GM21717 (cell line): Measurements from ENCODE around the gene CADPS.

Experiments used
- ATAC-seq: cut with Tn5 transposase; IDR thresholded peaks from one replicate; pipeline ENCODE4 v1.9.1; 2021; ENCODE audit warnings: mild to moderate bottlenecking, moderate library complexity; ENCODE audit not compliant: unreplicated experiment

CADPS gene

DNA sequence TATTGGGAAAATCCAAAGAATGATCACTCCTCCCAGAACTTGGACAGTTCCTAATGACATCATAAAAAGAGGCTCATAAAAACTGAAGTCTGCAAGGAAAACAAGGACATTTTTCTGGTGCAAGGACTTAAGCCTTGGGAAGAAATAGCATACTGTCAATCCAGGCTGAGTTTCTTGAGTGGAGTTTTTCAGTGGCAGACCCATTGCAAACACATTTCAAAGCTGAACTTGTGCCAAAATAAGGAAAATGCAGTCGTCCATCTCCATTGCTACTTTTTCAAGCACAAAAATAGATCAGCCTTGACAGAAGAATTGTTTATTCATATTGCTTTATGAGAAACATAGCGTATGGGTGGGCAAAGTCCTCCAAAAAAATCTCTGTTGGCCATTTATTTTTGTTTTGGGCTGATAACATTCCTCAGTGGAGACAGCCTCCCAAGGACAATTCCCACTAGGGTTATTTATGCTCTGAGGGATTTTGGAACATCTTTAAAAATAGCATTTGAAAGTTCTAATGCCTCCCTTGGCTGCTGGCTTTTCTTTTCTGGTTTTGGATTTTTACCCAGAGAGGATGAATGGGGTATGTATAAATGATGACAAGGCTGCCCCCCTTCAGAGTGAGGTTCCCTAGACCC lies 220.0 kb downstream of the CADPS start:
- no peak for ATAC-seq

DNA sequence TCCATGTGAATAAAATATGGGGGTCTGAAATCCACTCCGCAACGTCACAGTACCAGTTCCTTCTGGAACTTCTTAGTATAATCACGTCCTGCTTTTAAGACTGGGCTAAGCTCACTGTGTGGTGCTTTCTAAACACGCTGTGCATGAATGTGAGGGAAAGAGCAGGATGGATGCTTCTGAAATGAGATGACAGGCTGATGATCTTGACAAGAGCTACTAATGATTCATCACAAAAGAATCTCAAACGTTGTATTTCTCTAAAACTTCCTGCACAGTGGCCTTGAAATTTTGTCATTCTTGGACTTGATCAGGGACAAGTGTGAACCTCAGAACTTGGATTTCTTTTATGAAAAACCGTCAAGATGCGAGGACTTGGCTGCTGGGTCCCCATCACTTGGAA lies 221.4 kb downstream of the CADPS start:
- no peak for ATAC-seq

DNA sequence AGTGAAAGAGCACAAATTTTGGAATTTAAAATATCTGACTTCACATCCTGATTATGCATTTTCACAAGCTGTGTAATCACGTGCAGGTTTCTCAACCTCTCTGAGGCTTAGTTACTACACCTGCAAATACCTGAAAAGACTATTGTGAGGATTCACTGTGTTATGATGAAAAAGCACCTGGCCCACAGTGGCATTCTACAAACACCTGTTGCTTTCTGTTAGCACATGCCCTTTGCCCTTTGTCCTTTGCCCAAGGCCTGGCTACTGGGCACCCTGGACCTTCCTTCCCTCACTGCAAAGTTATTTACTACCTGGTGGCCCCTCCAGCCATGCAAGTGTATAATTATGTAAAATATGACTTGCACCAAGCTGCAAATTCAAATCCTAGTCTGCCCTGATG lies 227.5 kb downstream of the CADPS start:
- ATAC-seq = no peak

DNA sequence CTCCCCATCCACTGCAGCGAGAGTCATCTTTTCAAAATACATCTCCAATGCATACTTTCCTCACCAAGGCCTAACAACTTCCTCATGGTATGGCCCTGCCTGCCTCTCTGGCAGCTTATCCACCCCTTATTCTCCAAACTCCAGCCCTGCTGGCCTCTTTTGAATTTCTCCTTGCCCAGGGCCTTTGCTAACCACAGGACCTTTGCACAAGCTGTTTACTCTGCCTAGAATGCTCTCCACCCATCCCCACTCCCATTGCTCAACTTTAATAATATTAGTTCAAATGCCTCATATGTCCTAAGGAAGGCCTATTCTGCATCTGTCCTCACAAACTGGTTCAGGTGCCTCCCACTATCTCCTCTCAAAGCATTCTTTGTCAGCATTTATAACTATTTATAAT lies 230.7 kb downstream of the CADPS start:
- no peak for ATAC-seq

DNA sequence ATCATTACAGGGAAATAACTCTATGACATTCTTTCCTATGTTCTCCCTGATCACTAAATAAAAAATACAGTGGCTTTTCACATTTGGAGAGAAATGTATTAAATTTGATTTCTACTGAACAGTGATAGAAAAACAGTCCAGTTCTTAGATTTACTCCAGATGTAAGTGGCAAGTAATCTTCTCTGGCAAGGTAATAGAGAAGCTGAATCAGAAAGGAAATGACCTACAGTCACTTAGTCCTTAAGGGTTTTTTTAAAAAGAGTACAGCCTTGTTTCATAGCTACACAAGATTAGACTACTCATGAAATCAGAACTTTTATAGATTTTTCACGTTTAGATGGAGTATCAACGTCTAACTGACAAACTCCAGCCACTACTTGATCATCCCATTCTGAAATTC lies 236.9 kb downstream of the CADPS start:
- no peak for ATAC-seq

DNA sequence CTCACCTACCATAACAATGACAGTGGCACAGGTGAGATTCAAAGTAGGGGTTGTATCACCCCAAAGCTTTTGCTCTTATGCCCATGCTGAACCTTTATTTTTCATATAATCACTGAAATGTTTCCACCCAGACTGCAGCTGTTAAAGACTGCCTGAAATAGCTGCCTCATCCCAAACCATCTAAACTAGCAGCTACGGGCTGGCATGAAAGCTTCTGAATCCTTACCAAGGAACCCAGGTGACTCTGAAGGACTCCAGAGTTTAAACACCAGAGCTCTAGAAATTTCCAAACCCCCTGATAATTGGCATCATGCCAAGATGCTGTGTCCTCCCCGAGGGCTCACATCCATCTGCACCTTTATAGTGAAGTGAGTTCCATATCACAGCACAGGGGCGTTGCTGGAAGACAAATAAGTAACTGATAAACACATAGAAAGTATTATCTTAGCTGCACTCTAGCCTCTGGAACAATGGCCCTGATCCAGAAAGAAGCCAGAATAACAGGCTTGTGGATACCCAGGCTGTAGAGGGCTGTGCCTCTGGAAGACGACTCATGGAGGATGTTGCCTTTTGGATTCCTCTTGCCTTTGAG lies 238.9 kb downstream of the CADPS start:
- ATAC-seq = no peak

DNA sequence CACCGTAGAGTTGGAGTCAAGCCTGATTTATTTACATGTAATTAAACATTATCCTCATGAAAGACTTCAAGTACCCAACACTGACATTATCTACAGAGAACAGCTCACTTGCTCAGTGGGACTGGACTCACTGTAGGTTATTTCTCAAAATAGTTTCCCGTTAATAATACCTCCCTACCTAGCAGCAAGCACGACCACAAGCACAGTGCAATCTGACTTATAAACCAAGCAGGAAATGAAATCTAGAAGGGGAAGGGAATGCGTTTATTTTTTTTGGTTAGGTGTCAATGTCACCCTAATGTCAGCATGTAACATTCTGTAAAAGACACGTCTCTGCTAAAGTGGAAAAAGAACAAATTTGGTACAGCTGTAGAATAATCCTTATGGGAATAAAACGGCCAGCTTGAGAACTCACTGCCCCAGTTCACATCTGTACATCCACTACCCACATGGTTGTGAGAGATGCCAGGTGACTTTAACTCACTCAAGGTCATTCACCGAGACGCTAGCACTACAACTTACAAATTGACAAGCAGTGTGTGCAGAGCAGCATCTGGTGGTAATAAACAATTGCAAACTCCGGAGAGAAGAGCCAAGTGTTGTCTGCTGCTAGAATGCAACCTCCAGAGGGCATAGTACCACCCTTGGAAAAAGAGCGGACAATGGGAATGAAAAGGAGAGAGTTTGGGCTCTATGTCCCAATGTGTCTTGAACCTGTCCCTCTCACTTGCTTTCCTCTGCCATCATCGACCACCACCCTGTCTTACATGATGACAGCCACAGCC lies 242.5 kb downstream of the CADPS start:
- no peak for ATAC-seq

DNA sequence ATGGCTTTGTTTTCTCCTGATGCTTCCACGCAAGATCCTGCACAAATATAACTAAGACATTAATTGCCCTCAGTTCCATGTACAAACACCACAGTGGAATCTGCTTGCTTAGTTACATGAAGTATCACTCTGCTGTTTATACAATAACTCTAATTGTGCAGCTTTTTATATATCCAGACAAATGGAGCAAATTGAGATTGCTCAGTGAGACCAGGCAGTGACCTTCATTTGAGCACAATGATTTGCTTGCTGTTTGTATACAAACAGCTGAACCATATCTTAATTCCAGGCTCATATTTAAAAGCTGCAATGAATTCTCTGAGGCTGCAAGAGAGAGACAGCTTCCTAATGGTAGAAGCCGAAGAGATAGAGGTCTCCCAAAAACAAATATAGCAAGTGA lies 243.7 kb downstream of the CADPS start:
- ATAC-seq = no peak

DNA sequence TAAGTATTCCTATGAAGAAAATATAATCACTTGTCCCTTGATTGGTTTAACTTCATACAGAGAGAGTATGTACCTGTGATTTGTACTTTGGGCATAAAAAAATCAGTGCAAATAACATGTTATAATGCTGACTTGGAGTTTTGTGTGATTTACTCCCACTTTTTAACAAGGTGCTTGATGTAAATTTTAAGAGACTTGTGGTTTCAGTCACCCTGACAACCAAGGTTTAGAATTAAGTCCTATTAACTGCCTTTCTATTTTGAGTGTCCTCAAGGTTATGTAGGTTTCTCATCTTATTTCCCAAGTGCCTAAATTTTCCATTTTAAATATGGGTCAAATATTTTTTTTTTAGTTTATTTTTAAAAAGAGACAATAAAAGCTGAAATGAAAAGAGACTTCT lies 244.6 kb downstream of the CADPS start:
- ATAC-seq = no peak

DNA sequence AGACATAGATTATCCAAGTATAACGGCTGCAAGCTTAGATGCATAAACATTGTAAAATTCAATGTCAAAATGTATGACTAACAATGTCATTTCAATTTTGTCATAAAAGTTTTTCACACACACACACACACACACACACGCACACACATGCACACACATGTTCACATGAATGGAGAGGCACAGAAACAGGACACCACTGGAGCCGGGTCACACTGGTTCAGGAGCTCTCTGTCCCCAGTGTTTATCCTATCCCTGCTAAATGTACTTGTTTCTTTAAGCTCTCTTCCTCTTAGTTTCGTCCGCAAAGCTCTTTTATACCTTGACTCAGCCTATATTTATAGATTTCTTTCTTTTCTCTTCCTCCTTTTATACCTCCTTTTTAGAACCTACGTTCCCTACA lies 249.9 kb downstream of the CADPS start:
- ATAC-seq = no peak

DNA sequence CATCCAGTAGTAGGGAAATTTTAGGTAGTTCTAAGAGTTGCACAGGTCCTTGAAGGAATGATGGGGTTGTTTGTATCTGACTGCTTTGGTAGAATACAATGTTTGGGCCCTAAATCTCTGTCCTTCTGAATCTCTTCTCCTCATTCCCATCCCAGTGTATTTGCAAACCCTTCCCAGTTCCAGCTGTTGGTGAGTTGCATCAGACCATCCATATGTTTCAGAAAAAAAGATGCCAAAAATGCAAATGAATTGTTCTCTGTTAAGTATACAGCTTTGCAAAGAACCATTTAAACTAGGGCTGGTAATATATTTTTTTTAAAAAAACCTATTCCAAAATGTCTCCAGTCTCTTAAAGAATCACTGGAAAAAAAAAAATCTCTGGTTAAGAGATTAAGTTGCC lies 251.0 kb downstream of the CADPS start:
- no peak for ATAC-seq

DNA sequence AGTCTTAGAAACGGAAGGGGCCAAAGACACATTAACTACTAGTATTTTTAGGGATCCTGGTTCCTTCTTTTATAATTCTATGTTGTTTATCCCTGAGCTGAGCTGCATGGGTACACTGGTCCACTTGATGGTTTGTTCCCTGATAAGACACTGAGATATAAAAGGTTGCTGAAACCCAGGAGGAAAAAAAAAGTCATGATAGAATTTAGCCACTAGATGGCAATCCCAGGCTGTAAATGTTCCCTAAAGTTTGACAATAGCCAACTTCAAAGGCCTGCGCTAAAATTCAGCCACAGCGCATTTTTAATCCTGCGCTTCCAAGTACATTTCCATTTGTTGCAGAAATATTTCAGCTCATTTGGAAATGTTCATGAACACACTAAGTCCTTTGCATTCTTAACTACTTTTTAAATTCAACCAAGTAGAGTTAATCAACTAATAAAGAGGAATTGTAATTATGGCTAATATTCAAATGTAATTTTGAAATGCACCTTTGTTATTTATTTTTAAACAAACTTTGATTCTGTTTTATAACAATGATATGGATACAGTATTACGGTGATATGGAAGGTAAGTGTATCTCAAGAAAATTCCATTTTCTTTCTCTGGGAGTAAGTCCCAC lies 252.6 kb downstream of the CADPS start:
- peak; percentile 55 for ATAC-seq

DNA sequence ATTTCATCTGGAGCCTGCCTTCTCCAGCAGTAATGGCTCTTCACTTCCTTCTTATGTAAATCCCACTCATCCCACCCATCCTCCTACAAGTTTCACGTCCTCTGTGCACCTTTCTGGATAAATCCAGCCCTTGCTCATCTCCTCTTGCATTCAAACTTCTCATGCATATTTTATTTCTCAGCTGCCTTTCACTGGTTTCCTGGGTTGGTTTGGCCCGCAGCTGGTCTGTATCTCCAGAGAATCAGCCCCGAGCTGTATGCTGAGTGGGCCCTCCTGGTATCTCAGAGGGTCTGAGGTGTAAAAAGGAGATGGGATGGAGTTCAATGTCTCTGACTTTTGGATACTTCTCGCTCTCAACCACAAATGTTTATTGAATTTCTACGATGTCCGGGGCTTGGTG lies 253.3 kb downstream of the CADPS start:
- ATAC-seq = no peak

DNA sequence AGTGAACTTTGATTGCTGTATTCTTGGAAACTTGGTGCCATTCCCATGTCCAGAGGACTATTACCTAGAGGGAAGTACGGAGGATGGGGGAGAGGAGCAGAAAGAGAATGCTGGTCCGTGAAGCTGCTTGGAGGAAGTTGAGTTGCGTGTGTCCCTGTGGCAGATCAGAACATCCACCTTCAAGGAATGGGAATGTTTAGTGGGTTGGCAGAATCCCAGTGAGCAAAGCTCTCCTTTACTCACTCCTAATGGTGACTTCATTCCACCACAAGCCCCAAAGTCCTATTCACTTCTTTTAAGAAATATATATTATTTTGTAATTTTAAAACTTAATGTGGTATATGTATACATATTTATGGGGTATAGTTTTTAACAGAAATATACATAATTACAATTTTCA lies 254.0 kb downstream of the CADPS start:
- ATAC-seq = no peak

DNA sequence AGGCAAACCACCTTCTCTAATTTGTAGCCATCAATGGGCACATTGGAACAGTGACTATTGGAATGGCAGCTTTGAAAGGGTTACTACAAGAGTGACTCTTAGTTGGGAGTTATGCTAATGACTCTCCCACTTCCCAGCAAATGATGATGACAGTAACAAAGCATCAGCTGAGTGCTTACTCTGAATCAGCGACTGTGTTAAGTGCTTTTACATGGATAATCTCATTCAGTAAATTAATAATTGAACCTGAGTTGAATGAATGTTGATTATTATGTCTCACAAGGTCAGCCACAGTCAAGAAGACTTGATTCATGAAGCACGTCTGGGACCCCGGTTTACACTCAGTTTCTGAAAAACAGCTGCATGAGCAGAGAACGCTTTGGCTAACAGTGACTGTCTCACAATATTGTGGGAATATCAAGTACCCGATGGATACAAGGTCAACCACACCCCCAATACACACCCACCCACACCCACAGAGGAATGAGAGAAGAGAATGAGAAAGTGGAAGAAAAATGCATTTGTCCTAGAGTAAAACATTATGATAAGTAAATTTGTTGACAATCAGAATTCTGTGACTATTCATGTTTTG lies 259.9 kb downstream of the CADPS start:
- no peak for ATAC-seq

DNA sequence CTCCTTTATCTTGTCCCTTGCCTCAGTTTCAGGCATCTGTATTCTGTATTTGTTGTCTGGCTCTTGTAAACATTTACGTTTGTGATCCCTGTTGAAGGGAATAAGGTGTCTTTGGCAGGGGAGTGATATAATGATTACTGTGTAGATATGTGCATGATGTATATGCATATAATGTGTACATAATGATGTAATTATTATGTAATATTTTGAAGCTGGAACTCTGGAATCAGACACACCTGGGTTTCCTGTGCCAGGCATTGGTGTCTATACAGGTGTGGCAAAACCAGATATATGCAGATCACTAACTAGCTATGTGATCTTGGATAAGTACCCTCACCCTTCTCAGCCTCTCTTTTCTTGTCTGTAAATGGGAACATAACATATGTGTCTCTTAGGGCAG lies 260.7 kb downstream of the CADPS start:
- no peak for ATAC-seq

DNA sequence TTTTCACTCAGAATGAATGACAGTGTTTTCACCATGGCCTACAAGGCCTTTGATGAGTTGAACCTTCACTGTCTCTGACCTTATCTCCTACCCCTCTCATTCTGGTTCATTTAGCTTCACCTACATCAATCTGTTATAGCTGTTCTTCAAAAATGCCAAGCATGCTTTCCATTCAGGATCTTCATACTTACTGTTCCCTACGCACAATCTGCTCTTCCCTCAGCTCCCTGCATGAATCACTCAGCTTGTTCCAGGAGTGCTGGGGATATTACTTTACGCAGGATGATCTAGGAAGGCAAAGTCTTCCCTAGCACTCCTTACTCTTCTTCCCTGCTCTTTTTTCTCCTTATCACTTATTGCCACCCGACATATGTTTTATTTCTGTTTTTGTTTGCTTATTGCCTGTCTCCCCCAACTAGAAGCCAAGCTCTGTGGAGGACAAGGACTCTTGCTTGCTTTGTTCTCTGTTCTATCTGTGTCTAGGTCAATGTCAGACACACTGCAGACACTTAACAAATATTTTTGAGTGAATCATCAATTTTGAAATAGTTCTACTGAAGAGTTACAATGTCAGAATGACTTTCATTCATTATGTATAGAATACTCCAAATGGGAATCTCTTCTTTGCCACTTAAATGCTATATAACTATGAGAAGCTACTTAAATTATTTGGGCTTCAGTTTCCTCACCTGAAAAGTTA lies 263.5 kb downstream of the CADPS start:
- ATAC-seq = no peak

DNA sequence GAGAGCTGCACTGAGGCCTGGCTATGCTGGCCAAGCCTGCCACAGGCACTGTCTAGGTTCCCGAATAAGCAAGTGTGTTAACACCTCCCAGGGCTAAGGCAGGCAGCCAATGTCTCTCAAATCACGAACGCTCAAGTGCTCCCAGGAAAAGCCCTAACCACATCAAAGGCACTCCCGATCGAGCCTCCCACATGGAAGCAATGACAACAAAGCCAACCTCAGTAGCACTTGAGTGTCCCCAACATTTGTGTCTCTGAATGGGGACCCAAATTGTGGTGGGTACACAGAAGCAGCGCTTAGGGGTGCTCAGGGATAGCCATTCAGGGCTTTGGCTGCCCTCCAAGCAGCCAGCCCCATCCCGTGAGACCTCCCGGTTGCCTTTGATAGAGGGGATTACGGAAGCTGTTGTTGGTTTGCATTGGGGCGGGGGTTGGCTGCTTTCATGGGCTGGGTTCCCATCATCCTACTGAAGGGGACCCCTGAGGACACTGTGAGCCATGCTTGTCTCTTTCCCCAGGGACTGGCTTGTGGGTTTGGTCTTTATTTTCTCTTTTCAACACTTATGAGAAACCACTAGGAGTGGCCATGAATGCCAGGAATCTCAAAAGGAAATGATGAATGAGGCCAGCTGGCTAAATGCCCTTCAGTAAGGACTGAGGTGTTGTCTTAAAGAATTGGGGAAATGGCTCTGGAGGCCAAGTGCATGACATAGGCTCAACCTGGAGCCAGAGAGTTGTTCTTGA lies 267.8 kb downstream of the CADPS start:
- ATAC-seq = no peak

DNA sequence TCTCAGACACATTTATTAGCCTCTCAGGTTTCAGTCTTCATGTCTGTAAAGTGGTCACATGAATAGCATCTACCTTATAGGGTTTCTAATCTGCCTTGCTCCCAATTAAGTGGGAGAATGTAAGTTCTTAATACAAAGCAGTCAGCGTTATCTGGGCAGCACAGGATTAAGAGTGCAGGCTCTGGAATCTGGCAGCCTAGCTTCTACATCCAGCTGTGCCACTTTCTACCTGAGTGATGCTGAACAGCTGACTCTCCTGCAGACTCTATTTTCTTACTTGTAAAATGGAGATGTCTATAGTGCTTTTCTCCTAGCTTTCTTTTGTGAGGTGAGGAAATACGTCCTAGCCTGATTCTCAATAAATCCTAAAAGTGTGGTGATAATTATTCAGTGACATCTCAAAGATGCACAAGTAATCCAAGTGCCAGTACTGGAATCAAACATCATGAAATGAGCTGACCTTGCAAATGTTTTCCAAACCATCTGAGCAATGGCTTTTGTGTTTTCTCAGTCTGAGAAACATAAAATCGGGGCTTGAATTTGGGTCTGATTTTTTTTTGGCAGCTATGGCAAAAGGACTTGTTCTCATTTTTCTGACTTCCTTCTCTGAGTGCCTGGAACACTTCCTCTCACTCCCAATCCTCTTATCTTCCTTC lies 269.7 kb downstream of the CADPS start:
- ATAC-seq = no peak
